ENCODE data around the gene ST6GALNAC1.
A peak's percentile ranks its signal among the peaks of the same experiment; 100 is the strongest.

DNA sequence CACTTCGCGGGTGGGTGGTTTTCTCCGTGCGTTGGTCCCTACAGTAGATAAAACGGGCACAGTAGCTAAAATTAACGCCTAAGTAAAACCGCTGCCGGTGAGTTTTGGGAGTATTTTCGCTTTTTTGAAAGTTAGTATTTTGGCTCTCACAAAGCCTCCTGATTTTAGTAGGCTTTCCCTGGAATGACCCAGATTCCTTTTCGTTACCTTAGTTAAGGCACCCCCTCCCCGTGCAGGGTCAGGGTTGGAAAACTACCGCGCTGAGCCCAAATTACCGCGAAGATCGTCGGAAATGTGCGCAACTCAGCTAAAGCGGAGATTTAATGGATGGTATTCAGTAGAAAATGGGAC is 28.3 kb upstream of the ST6GALNAC1 start:
- TF ChIP-seq POLR2A (IDR thresholded peaks at IDR 0.05; ENCODE audit: low read length) (peak; percentile 95), GATA1 (IDR thresholded peaks at IDR 0.05; ENCODE audit: low read depth, low read length) (no peak)
